LNCaP clone FGC (cell line): ENCODE data around the gene FRAT2.
A peak's percentile ranks its signal among the peaks of the same experiment; 100 is the strongest.

Experiments
- DNase-seq: peaks from one replicate; pipeline ENCODE4 v3.0.0-alpha.2; 2011; ENCODE audit warnings: low read depth
- H3K4me3 ChIP-seq: 2 replicates; pipeline ENCODE4 v1.5.1; 2011; ENCODE audit warnings: mild to moderate bottlenecking, low read depth, low read length, control low read depth
- CTCF ChIP-seq: IDR thresholded peaks from 2 replicates; pipeline ENCODE4 v1.5.1; 2012; ENCODE audit warnings: mild to moderate bottlenecking; ENCODE audit not compliant: control insufficient read depth, insufficient read depth; ENCODE audit errors: extremely low read depth

FRAT2 gene

GRCh38 chr10:97338041-97338440 lies 3.5 kb upstream of the FRAT2 start:
- H3K4me3 ChIP-seq, result no peak overlapping the region
- no peak for TF ChIP-seq CTCF
- DNase-seq, result no peak

GRCh38 chr10:97336942-97337831 lies 2.7 kb upstream of the FRAT2 start:
- peak overlapping the region; percentile 27 for H3K4me3 ChIP-seq
- TF ChIP-seq CTCF, result no peak
- peak; percentile 94 for DNase-seq

GRCh38 chr10:97336446-97336845 lies 1.9 kb upstream of the FRAT2 start:
- no peak for DNase-seq
- no peak for TF ChIP-seq CTCF
- H3K4me3 ChIP-seq, result peak overlapping the region; percentile 27; the same call in 1 of the 2 replicates

GRCh38 chr10:97336006-97336405 lies 1.5 kb upstream of the FRAT2 start:
- no peak for DNase-seq
- H3K4me3 ChIP-seq, result no peak overlapping the region
- TF ChIP-seq CTCF, result no peak

- TF ChIP-seq CTCF, result no peak
- peak overlapping the region; percentile 73 for H3K4me3 ChIP-seq
- no peak for DNase-seq
Measured at GRCh38 chr10:97335188-97335619, 675 bp upstream of the FRAT2 start.

GRCh38 chr10:97333601-97334369 lies 744 bp downstream of the FRAT2 start:
- no peak for DNase-seq
- TF ChIP-seq CTCF, result no peak
- peak overlapping the region; percentile 73 for H3K4me3 ChIP-seq
